Transverse colon (tissue), 4 donors: ENCODE measurements around the gene DSCAM. TPM values are rescaled to one million over a fixed set of nuclear protein-coding genes. Genes with fewer than 3 reads are reported as not detected.

Source experiments
- DNase-seq: peaks from one replicate; pipeline ENCODE4 v3.0.0-alpha.2; 2019
- H3K27ac ChIP-seq, 4 donors: fragments of 200-600 bp; sonication (generic); 2 replicates each; pipeline ENCODE4 v1.5.1; 2016 to 2018; ENCODE audit warnings: inconsistent platforms in 4 of 4
- H3K27me3 ChIP-seq: fragments of 200-600 bp; sonication (generic); 2 replicates; pipeline ENCODE4 v1.5.1; 2017; ENCODE audit warnings: inconsistent platforms
- H3K36me3 ChIP-seq, 4 donors: fragments of 200-600 bp; sonication (generic); 2 replicates each; pipeline ENCODE4 v1.5.1; 2017 to 2019; ENCODE audit warnings: inconsistent platforms in 4 of 4
- H3K4me1 ChIP-seq, 4 donors: fragments of 200-600 bp; sonication (generic); 2 replicates each; pipeline ENCODE4 v1.5.1; 2017 to 2020; ENCODE audit warnings: inconsistent platforms in 4 of 4
- H3K4me3 ChIP-seq, 4 donors: fragments of 200-600 bp; sonication (generic); 1 replicate in 1 of 4; 2 replicates in 3 of 4; pipeline versions ENCODE4 v1.5.1 to v1.6.1; 2017 to 2019; ENCODE audit warnings: inconsistent platforms in 4 of 4
- H3K9me3 ChIP-seq, 2 donors: fragments of 200-600 bp; sonication (generic); 2 replicates each; pipeline ENCODE4 v1.5.1; 2017 to 2019; ENCODE audit warnings: inconsistent platforms in 2 of 2
- CTCF ChIP-seq, 5 experiments: fragments of 200-600 bp in 3 of 5; fragments of 450-650 bp in 2 of 5; sonication (generic) in 3 of 5; IDR thresholded peaks; 1 replicate in 2 of 5; 2 replicates in 3 of 5; pipeline ENCODE4 v1.5.1; 2016 to 2017; ENCODE audit warnings: antibody characterized with exemption in 5 of 5, inconsistent platforms in 3 of 5, mild to moderate bottlenecking in 2 of 5, moderate library complexity in 1 of 5
- EP300 ChIP-seq: sonication (generic); formaldehyde crosslinking; IDR thresholded peaks from one replicate; pipeline ENCODE4 v1.6.1; 2017; ENCODE audit warnings: antibody characterized with exemption, low read depth
- POLR2A ChIP-seq: fragments of 450-650 bp; IDR thresholded peaks from one replicate; pipeline ENCODE4 v1.6.1; 2016; ENCODE audit warnings: antibody characterized with exemption, mild to moderate bottlenecking, moderate library complexity
- POLR2AphosphoS5 ChIP-seq, 3 donors: sonication (generic); formaldehyde crosslinking; IDR thresholded peaks; one replicate each; pipeline ENCODE4 v1.6.1; 2016; ENCODE audit warnings: antibody characterized with exemption in 3 of 3
- WGBS, 2 donors: methylation state at CpG; one replicate each; pipeline ENCODE4 v1.1.5; 2018; ENCODE audit warnings: low coverage in 1 of 2; 5-methylcytosine and 5-hydroxymethylcytosine counted together
- in situ Hi-C, 4 donors: fragments of 200-750 bp; cut with MboI; loops; one replicate each; pipeline versions ENCODE4 v1.15.0 to v1.15.1; 2017; ENCODE audit warnings: low sequenced_read_pairs in 3 of 4, low pct_ligation_motif_present in 1 of 4, low pct_unique_long_range_greater_than_20kb in 1 of 4
- intact Hi-C: fragments of 100-400 bp; cut with DNase I; formaldehyde crosslinking; loops from one replicate; pipeline ENCODE4 v1.15.1; 2023; ENCODE audit warnings: low total_unique reads
- total RNA-seq, 4 donors: library from RNA; depleted of rRNA; stranded (reverse); fragments of >200 nt; gene quantifications; one replicate each; pipeline ENCODE4 v1.1.0, GENCODE V29; 2016

The DSCAM gene
- total RNA-seq, 4 donors from 2014 or later = 0.16 TPM; not detected in 3

GRCh38 chr21:40516335-40516734 is 330.6 kb downstream of the DSCAM start:
- no peak overlapping the region for H3K4me3 ChIP-seq
- no peaks in the 10 kb centered on the region for H3K27me3 ChIP-seq
- no peak overlapping the region for H3K27ac ChIP-seq
- peak; percentile 12 for DNase-seq
- WGBS, 2 donors = 33 to 36% methylated on average over 4 to 8 of the region's 8 CpGs
- no peak for TF ChIP-seq POLR2AphosphoS5 (IDR thresholded peaks at IDR 0.05)
- TF ChIP-seq POLR2A = no peak
- no peak for TF ChIP-seq EP300
- TF ChIP-seq CTCF (IDR thresholded peaks at IDR 0.05) = no peak
- in situ Hi-C loops (no loop called here), intact Hi-C loops (no loop called here)
- no peaks in the 10 kb centered on the region for H3K4me1 ChIP-seq
- H3K36me3 ChIP-seq = no peaks in the 10 kb centered on the region
- H3K9me3 ChIP-seq = no peaks in the 10 kb centered on the region

GRCh38 chr21:40512590-40512989 is 334.4 kb downstream of the DSCAM start:
- no peak for TF ChIP-seq EP300
- peak in 3 of 5 experiments; percentile 19 to 48 (median 42) for TF ChIP-seq CTCF (IDR thresholded peaks at IDR 0.05)
- in situ Hi-C loops (no loop called here), intact Hi-C loops (no loop called here)
- Histone ChIP-seq H3K27me3 (no peaks in the 10 kb centered on the region), H3K9me3 (no peaks in the 10 kb centered on the region), H3K4me1 (no peaks in the 10 kb centered on the region), H3K27ac (no peak overlapping the region), H3K4me3 (no peak overlapping the region), H3K36me3 (no peaks in the 10 kb centered on the region)
- WGBS, 2 donors = 76 to 82% methylated on average over 10 to 11 of the region's 11 CpGs
- no peak for DNase-seq

- no peaks in the 10 kb centered on the region for H3K4me1 ChIP-seq
- intact Hi-C loops (no loop called here), in situ Hi-C loops (no loop called here)
- DNase-seq = no peak
- H3K27me3 ChIP-seq = no peaks in the 10 kb centered on the region
- 66 to 69% methylated on average over 2 of the region's 2 CpGs for WGBS, 2 donors
- no peaks in the 10 kb centered on the region for H3K36me3 ChIP-seq
- H3K27ac ChIP-seq = no peak overlapping the region
- no peak for TF ChIP-seq POLR2A
- TF ChIP-seq POLR2AphosphoS5 (IDR thresholded peaks at IDR 0.05) = no peak
- TF ChIP-seq CTCF (IDR thresholded peaks at IDR 0.05) = no peak
- TF ChIP-seq EP300 = no peak
- H3K9me3 ChIP-seq = no peaks in the 10 kb centered on the region
- H3K4me3 ChIP-seq = no peak overlapping the region
Observed at GRCh38 chr21:40507978-40508377, 339.0 kb downstream of the DSCAM start.

GRCh38 chr21:40505681-40506080 is 341.3 kb downstream of the DSCAM start:
- no peak for DNase-seq
- 72 to 77% methylated on average over 4 to 5 of the region's 5 CpGs for WGBS, 2 donors
- no peak overlapping the region for H3K4me3 ChIP-seq
- in situ Hi-C loops (no loop called here), intact Hi-C loops (no loop called here)
- H3K9me3 ChIP-seq = no peaks in the 10 kb centered on the region
- no peak for TF ChIP-seq EP300
- TF ChIP-seq CTCF (IDR thresholded peaks at IDR 0.05) = no peak
- TF ChIP-seq POLR2AphosphoS5 (IDR thresholded peaks at IDR 0.05) = no peak
- TF ChIP-seq POLR2A = no peak
- H3K27ac ChIP-seq = no peak overlapping the region
- H3K36me3 ChIP-seq = no peaks in the 10 kb centered on the region
- H3K4me1 ChIP-seq = no peaks in the 10 kb centered on the region
- no peaks in the 10 kb centered on the region for H3K27me3 ChIP-seq
